Glomerular visceral epithelial cell (primary cell): Measurements from ENCODE around the gene NIF3L1.
"Not testable (repeated sequence)": the region's sequence is repeated elsewhere in the genome, so short reads cannot be mapped to it uniquely, and the experiment has no call there.

ENCODE experiments used
- DNase-seq: peaks from one replicate; pipeline ENCODE4 v3.0.0-alpha.2; 2016; ENCODE audit errors: extremely low spot score

Gene NIF3L1

GRCh38 chr2:200873560-200873959 is 15.6 kb upstream of the NIF3L1 start:
- DNase-seq, result no peak

- DNase-seq, result no peak
Observed at GRCh38 chr2:200877443-200877842, 11.7 kb upstream of the NIF3L1 start.

DNA sequence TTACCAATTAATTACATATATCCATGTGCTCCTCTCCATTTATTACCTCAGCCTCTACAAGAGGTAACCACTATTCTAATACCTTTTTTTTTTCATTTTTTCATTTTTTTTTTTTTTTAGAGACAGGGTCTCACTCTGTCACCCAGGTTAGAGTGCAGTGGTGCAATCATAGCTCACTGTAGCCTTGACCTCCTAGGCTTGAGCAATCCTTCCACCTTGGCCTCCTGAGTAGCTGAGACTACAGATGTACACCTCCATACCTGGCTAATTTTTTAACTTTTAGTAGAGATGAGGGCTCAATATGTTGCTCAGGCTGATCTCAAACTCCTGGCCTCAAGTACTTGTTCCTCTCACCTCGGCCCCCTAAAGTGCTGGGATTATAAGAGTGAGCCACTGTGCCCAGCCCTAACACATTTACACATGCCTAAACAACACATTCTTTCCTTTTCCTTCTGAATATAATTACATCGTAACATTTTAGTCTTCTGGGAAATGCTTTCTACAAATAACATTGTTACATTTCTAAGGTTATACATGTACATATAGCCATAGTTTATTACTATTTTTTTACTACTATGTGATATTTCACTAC is 10.8 kb upstream of the NIF3L1 start:
- no peak for DNase-seq

DNA sequence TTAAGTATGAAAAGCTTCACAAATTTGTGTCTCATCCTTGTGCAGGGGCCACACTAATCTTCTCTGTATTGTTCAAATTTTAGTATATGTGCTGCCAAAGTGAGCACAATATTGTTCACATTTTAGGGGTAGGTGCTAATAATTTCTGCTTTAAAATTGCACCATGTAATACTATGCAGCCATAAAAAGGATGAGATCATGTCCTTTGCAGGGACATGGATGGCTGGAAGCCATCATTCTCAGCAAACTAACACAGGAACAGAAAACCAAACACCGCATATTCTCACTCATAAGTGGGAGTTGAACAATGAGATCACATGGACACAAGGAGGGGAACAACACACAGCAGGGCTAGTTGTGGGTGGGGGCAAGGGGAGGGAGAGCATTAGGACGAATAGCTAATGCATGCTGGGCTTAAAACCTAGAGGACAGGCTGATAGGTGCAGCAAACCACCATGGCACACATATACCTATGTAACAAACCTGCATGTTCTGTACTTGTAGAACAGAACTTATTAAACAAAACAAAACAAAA is 7.4 kb upstream of the NIF3L1 start:
- DNase-seq, result not testable (repeated sequence)

GRCh38 chr2:200899482-200899881 is 10.3 kb downstream of the NIF3L1 start:
- DNase-seq, result no peak

- peak; percentile 93 for DNase-seq
Observed at GRCh38 chr2:200901459-200902072, 12.4 kb downstream of the NIF3L1 start.

DNA sequence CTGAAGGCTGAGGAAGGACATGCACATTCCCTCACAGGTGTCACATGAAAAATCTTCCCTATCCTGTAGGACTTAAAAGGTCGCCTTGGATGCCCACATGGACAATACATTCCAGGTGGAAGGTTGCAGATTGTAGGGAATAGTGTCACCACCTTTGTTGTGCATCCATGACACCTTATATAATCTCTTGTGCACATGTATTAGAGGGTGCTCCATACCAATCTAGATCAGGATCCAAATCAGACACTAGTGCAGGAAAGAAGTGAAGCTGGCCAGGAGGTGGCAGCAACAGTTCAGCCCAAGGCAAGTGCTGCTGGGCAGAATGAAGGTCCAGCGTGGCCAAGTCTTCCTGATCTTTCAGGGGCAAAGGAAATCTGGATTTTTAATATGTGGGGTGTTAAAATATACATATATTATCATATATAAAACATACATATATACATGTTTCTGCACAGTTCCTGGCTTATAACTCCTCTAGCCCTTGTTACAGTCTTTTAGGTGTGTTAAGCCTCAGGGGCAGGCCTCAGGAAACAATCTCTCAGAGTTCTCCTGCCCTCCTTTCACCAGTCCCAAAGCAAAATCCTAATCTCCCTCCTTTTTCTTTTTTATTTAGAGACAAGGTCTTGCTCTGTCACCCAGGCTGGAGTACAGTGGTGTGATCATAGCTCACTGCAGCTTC is 16.6 kb downstream of the NIF3L1 start:
- DNase-seq, result peak; percentile 79

GRCh38 chr2:200909958-200910357 is 20.8 kb downstream of the NIF3L1 start:
- no peak for DNase-seq

DNA sequence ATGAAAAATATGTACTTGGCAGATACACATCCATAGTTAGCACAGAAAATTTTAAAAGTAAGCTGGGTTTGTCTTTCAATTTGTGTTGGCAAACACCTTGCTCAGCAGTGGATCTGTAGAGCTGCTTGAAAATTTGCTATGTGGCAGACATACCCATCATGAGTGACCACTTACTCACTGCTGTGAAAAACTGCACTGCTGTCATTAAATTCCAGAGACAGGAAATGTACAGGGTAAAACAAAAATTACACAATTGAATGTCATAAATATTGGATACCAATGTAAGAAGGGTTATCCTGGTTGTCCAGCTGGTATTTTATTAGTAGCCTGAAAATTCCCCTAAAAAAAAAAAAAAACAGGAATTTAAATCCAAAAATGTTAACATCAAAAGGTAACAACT is 24.5 kb downstream of the NIF3L1 start:
- no peak for DNase-seq

GRCh38 chr2:200922439-200922838 is 33.3 kb downstream of the NIF3L1 start:
- no peak for DNase-seq

DNA sequence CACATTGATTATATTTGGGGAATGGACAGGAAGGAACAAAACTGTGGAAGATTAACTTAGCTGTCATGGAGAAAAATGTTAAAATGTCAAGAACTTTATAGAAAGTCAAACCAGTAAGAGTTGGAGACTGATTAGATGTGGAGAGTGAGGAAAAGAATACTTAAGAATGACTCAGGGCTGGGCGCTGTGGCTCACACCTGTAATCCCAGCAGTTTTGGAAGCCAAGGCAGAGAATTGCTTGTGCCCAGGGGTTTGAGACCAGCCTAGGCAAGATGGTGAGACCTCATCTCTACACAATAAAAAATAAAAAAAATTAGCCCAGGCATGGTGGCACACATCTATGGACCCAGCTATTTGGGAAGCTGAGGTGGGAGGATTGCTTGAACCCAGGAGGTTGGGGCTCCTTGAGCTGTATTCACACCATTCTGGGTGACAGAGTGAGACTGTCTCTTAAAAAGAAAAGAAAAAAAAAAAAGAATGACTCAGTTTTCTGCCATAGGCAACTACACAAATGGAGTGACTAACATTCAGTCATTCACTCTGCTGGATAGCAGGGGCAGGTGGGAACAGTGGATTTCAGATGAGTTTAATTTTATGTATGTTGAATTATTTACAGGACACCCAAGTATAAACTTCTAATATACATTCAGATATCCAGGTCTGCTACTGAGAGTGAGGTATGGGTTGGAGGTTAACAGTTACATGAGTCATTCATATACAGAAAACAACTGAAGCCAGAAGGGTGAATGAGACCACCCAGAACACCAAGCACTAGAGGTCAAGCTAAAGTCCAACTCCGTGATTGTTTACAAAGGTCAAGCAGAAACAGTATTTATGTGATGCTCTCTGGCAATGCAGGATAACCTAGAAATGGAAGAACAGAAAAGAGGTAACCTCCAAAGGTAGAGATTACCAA is 40.4 kb downstream of the NIF3L1 start:
- no peak for DNase-seq

DNA sequence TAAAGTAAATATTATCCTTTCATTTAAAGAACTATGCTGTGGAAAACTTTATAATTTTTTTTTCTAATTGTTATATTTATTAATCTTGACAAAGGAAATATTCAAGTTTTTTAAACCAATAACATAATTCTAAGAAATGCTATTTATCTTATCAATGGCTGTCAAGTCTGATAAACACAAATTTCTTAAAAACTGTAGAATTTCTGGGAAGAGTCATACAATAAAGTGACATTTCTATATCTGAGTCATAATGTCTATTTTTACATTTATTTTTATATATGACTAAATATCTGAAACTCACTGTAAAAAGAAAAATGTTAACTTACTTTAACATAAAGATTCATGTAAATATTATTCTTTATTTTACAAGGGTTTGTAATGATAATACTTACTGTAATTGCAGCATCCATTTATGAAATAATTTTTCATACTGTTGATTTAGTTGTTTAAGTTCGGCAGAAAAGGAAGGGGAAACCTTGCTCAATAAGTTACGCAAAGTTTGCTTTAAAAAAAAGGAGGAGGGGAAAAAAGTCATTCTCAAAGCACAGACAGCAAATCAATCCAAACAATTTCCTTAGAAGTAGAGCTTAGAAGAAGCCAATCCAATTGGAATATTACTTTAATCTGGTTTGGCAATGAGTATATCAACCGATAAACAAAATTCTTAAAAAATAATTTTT is 41.9 kb downstream of the NIF3L1 start:
- DNase-seq, result no peak

DNA sequence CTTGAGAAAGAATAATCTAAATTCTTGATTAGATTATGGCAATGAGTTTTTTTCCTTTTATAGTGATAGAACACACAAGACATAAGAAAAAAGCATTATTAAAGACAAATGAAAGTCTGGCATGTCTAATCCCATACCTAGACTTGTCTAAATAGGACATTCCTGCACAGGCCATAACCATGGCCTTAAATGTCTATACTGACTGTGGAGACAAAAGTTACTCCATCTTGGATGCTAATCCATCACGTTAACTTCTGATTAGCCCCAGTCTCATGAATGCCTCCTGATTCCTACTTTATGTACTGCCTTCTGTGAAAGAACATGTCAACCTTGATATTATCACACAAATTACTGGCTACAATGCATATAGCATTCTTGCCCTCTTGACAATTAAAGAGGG is 50.7 kb downstream of the NIF3L1 start:
- DNase-seq, result no peak

DNA sequence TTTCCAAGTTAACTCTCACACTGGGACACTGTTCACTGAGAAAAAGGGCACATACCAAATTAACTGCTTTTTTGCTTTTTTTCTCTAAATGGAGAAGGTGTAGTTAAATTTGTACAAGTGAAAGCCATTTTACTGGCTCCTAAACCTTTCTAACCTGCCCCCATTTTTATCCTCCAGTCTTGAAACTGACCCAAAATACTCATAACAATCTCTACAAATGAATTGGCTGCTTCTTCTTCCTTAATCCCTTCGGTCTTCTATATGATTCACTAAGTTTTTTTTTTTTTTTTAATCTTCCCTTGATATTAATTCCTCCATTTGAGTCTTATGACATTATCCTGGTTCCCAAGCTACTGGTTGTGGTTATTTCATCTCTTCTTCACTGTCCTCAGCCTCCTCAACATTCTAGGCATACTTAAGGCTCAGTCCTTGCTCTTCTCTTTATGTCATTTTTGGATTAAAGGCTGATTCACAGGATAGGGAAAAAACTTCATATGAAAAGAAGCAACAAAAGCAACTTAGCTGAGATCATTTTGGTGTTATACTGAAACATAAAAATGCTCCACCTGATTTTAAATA is 54.4 kb downstream of the NIF3L1 start:
- DNase-seq, result no peak

GRCh38 chr2:200944467-200945394 is 55.6 kb downstream of the NIF3L1 start:
- DNase-seq, result peak; percentile 74

- DNase-seq, result no peak
Observed at GRCh38 chr2:200945395-200945729, 56.2 kb downstream of the NIF3L1 start.

- no peak for DNase-seq
Observed at GRCh38 chr2:200950378-200950777, 61.2 kb downstream of the NIF3L1 start.
